ENCODE measurements around the gene DNAH9.

DNAH9 gene

DNA sequence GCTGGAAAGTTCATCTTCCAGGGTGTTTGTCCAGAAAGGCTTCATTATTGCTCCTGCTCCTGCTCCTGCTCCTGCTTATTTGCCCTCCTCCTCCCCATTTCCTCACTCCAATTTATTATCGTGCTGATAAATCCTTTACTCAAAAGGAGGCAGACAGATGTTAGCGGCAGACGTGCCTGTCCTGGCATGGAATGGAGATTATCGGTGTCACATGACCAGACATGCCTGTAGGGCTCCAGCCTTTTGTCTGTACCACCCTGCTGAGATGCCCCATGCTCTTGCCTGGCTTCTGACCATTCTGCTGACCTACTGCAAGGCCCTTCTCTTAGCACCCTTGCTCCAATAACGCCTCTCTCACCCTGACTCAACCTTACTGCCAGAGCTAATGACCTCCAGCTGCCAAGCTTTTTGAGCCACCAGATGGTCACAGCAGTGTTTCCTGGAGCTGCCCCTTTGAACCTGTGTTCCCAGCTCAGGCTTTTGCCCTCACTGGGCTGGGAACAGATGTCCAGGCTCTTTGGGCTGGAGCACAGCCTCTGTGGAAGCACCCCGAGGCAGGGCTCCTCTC, 12.8 kb downstream of the DNAH9 start:
- H3K4me3 ChIP-seq (ENCODE audit: low read length), result no peak overlapping the region
- H3K4me1 ChIP-seq (ENCODE audit: control insufficient read depth, low read depth, low read length), result no peaks in the 10 kb centered on the region
- no peaks in the 10 kb centered on the region for H3K27me3 ChIP-seq (ENCODE audit: control insufficient read depth, insufficient read depth, low read length)
- no peaks in the 10 kb centered on the region for H3K9me3 ChIP-seq (ENCODE audit: control insufficient read depth, low read depth, low read length)
- H3K27ac ChIP-seq (ENCODE audit: low read length), result no peak overlapping the region
- no peak overlapping the region for H3K9ac ChIP-seq (ENCODE audit: low read length)
- no peaks in the 10 kb centered on the region for H3K36me3 ChIP-seq (ENCODE audit: control insufficient read depth, low read depth, low read length)

DNA sequence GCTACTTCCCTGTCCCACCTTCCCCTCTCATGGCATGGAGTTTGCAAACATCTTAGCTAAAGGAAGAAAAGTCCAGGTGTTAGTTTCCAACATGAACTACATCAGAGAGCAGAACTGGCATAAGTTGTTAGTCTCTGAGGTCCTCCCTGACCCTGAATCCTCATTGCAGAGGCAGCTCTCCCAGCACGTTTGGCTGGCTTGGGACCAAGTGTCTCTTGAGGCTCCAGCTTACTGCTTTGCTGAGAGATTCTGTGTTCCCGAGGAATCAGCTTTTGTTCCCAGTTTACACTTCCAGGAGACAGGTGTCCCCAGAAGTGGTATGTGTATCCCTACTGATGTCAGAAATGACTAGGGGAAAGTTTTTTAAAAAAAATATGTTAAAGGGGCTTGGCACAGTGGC, 14.7 kb downstream of the DNAH9 start:
- no peaks in the 10 kb centered on the region for H3K4me1 ChIP-seq (ENCODE audit: control insufficient read depth, low read depth, low read length)
- H3K9ac ChIP-seq (ENCODE audit: low read length), result no peak overlapping the region
- no peaks in the 10 kb centered on the region for H3K27me3 ChIP-seq (ENCODE audit: control insufficient read depth, insufficient read depth, low read length)
- no peak overlapping the region for H3K27ac ChIP-seq (ENCODE audit: low read length)
- H3K4me3 ChIP-seq (ENCODE audit: low read length), result no peak overlapping the region
- no peaks in the 10 kb centered on the region for H3K36me3 ChIP-seq (ENCODE audit: control insufficient read depth, low read depth, low read length)
- H3K9me3 ChIP-seq (ENCODE audit: control insufficient read depth, low read depth, low read length), result no peaks in the 10 kb centered on the region

DNA sequence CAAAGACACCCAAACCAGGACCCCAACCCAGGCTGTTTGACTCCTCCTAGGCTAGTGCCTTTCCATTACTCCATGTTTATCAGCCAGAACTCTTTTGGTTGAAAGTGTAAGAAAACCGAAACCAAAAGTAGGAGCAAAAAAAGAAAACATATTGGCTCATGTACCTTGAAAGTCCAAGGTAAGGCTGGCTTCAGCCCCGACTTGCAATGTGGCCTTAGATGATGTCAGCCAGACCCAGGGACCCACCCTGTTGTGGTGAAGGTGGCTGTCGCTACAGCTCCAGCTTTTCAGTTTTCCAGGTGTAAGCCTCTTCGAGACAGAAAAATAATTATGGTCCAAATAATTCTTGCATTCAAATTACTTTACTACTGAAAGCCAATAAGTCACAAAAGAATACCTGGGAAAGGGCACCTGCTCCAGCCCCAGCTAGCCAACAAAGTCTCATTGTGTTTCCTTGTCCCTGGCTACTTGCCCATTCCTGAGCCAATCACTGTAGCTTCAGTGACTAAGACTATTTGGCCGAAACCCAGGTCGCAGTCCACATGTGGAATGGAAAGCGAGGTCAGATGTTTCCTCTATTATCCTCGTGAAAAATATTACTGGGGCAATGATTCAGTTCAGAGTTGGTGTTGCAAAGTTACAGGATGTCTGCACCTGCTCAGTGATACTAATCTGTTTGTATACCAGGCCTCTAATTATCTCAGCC, 20.7 kb downstream of the DNAH9 start:
- Histone ChIP-seq H3K27me3 (ENCODE audit: control insufficient read depth, insufficient read depth, low read length) (no peaks in the 10 kb centered on the region), H3K4me3 (ENCODE audit: low read length) (no peak overlapping the region), H3K27ac (ENCODE audit: low read length) (no peak overlapping the region), H3K9ac (ENCODE audit: low read length) (no peak overlapping the region), H3K9me3 (ENCODE audit: control insufficient read depth, low read depth, low read length) (no peaks in the 10 kb centered on the region), H3K4me1 (ENCODE audit: control insufficient read depth, low read depth, low read length) (no peaks in the 10 kb centered on the region), H3K36me3 (ENCODE audit: control insufficient read depth, low read depth, low read length) (no peaks in the 10 kb centered on the region)

DNA sequence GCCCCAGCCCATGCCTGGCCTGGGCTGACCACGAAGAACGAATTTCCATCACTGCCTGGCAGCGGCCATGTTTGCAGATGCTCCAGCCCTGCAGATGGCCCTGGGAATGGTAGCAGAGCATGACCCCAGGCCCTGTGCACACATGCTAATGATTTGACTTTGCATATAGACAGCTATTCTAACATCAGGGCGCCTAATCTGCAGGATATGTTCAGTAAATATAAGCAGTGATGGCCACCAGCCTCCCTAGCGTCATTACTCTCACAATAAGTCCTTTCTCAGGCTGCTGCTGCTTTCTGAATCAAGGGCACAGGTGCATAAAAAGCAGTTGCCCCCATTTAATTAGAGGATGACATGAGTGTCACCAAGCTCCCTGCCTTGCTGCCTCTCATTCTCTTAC, 24.2 kb downstream of the DNAH9 start:
- H3K27me3 ChIP-seq (ENCODE audit: control insufficient read depth, insufficient read depth, low read length), result no peaks in the 10 kb centered on the region
- no peaks in the 10 kb centered on the region for H3K4me1 ChIP-seq (ENCODE audit: control insufficient read depth, low read depth, low read length)
- no peak overlapping the region for H3K9ac ChIP-seq (ENCODE audit: low read length)
- H3K36me3 ChIP-seq (ENCODE audit: control insufficient read depth, low read depth, low read length), result no peaks in the 10 kb centered on the region
- no peak overlapping the region for H3K4me3 ChIP-seq (ENCODE audit: low read length)
- no peaks in the 10 kb centered on the region for H3K9me3 ChIP-seq (ENCODE audit: control insufficient read depth, low read depth, low read length)
- no peak overlapping the region for H3K27ac ChIP-seq (ENCODE audit: low read length)

DNA sequence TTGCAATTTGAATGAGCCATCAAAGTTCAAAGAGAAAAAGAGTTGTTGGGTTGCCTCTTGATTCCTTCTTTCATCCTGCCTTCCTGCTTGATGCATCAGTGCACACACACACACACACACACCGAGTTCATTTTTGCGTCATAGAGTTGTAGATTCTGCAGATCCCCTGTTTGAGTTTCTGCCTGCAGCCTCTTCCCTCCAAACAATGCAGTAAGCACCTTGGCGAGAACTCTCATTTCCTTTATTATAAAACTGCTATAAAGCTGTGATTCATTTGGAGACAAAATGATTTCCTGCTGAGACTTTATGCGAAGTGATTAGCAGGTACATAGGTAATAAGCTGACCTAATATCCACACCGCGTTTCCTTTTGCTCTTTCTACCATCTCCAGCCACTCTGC, 26.7 kb downstream of the DNAH9 start:
- no peak overlapping the region for H3K4me3 ChIP-seq (ENCODE audit: low read length)
- no peak overlapping the region for H3K27ac ChIP-seq (ENCODE audit: low read length)
- H3K4me1 ChIP-seq (ENCODE audit: control insufficient read depth, low read depth, low read length), result no peaks in the 10 kb centered on the region
- no peaks in the 10 kb centered on the region for H3K27me3 ChIP-seq (ENCODE audit: control insufficient read depth, insufficient read depth, low read length)
- no peaks in the 10 kb centered on the region for H3K9me3 ChIP-seq (ENCODE audit: control insufficient read depth, low read depth, low read length)
- no peak overlapping the region for H3K9ac ChIP-seq (ENCODE audit: low read length)
- H3K36me3 ChIP-seq (ENCODE audit: control insufficient read depth, low read depth, low read length), result no peaks in the 10 kb centered on the region

DNA sequence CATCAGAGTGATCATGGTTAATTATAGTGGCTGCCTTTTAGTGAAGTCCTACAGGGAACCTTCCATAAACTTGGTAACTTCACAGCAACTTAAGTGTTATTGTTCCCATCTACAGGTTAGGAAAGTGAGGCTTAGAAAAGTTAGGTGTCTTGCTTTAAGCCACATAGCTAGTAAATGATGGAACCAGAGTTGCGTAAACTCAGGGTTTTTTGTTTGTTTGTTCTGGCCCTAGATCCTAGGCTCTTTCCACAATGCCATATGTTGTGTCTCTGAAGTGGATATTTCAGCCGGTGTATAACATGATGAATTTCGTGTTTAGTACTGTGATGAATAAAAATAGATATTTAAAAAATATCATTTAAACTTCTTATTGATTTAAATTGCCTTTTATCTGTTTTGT, 27.6 kb downstream of the DNAH9 start:
- no peaks in the 10 kb centered on the region for H3K9me3 ChIP-seq (ENCODE audit: control insufficient read depth, low read depth, low read length)
- H3K4me1 ChIP-seq (ENCODE audit: control insufficient read depth, low read depth, low read length), result no peaks in the 10 kb centered on the region
- H3K9ac ChIP-seq (ENCODE audit: low read length), result no peak overlapping the region
- no peaks in the 10 kb centered on the region for H3K36me3 ChIP-seq (ENCODE audit: control insufficient read depth, low read depth, low read length)
- no peak overlapping the region for H3K4me3 ChIP-seq (ENCODE audit: low read length)
- no peak overlapping the region for H3K27ac ChIP-seq (ENCODE audit: low read length)
- no peaks in the 10 kb centered on the region for H3K27me3 ChIP-seq (ENCODE audit: control insufficient read depth, insufficient read depth, low read length)

DNA sequence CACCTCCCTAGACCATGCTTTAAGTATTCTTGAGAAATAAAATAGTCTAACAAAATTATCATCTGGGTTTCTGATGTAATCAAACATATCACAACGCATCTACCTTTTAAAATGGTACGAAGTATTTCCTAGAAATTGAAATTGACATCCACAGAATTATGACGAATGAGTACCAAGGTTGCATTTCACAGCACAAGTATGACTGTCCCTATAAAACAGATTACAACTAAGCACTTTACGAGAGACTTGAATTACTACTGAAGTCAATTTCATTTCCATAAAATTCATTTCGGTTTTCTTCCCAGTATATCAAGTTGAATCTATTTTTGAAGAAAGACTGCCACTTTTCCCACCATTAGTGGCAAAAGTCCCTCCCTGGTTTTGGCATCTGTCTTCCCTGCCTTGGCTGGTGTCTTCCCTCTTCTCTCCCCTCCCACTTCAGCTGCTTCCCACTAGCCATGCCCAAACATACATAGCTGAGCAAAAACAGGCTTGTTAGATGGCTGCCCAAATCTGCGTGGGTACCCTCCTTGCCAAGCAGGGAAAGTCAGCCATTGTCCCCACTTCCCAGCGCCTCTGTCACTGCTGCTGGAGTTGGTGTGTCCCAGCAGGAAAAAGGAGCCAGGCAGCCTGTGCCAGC, 29.2 kb downstream of the DNAH9 start:
- no peak overlapping the region for H3K4me3 ChIP-seq (ENCODE audit: low read length)
- H3K36me3 ChIP-seq (ENCODE audit: control insufficient read depth, low read depth, low read length), result no peaks in the 10 kb centered on the region
- no peaks in the 10 kb centered on the region for H3K4me1 ChIP-seq (ENCODE audit: control insufficient read depth, low read depth, low read length)
- H3K9ac ChIP-seq (ENCODE audit: low read length), result no peak overlapping the region
- H3K27me3 ChIP-seq (ENCODE audit: control insufficient read depth, insufficient read depth, low read length), result no peaks in the 10 kb centered on the region
- no peak overlapping the region for H3K27ac ChIP-seq (ENCODE audit: low read length)
- no peaks in the 10 kb centered on the region for H3K9me3 ChIP-seq (ENCODE audit: control insufficient read depth, low read depth, low read length)

DNA sequence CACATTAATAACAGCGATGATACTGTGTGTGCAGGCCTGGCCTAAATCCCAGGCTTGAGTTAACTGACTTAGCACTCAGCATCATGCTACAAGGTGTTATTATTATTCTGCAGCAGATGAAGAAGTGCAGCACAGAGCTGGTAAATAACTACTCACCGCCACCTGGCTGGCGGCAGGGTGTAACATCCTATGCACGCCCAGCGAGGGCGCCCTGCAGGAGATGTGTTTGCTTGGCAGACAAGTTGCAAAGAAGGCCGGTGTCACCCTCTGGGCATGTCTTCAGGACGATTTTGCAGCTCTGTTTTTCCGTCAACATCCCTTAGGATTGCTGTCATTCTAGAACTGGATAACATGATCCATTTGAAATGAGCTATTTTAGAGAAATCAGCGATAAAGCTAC, 30.1 kb downstream of the DNAH9 start:
- no peaks in the 10 kb centered on the region for H3K36me3 ChIP-seq (ENCODE audit: control insufficient read depth, low read depth, low read length)
- H3K4me3 ChIP-seq (ENCODE audit: low read length), result no peak overlapping the region
- H3K27me3 ChIP-seq (ENCODE audit: control insufficient read depth, insufficient read depth, low read length), result no peaks in the 10 kb centered on the region
- no peaks in the 10 kb centered on the region for H3K4me1 ChIP-seq (ENCODE audit: control insufficient read depth, low read depth, low read length)
- no peaks in the 10 kb centered on the region for H3K9me3 ChIP-seq (ENCODE audit: control insufficient read depth, low read depth, low read length)
- no peak overlapping the region for H3K9ac ChIP-seq (ENCODE audit: low read length)
- no peak overlapping the region for H3K27ac ChIP-seq (ENCODE audit: low read length)

DNA sequence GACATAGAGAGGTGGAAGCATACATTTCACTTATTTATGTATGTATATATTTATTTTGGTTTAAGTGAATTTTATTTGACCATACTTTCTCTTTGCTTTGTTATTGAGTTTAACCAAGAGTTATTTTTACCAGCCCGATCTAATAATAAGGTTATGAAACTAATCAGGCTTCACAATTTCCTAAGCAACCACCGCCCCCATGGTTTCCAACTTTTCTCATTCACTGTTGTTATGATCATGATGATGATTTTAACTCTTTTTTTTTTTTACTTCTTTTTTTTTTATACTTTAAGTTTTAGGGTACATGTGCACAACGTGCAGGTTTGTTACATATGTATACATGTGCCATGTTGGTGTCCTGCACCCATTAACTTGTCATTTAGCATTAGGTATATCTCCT, 30.6 kb downstream of the DNAH9 start:
- Histone ChIP-seq H3K4me3 (ENCODE audit: low read length) (no peak overlapping the region), H3K36me3 (ENCODE audit: control insufficient read depth, low read depth, low read length) (no peaks in the 10 kb centered on the region), H3K27ac (ENCODE audit: low read length) (no peak overlapping the region), H3K27me3 (ENCODE audit: control insufficient read depth, insufficient read depth, low read length) (no peaks in the 10 kb centered on the region), H3K9me3 (ENCODE audit: control insufficient read depth, low read depth, low read length) (no peaks in the 10 kb centered on the region), H3K4me1 (ENCODE audit: control insufficient read depth, low read depth, low read length) (no peaks in the 10 kb centered on the region), H3K9ac (ENCODE audit: low read length) (no peak overlapping the region)

DNA sequence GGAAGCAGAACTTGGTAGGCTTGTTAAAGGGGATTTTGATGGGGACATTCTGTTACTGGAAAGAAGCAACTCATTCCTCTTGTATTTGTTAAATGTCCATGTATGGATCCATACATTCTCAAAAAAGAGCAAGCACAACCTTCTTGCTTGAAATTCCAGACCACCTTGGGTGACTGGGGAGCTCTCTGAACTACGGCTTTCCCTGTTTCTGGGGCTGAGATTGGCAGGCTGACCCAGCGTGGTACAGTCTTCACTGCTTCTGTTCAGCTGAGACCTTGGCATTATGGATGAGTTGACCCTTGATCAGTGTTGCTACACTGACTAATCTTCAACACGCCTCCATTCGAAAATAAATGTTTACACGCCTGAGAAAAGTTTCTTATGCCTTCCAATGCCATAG, 38.5 kb downstream of the DNAH9 start:
- Histone ChIP-seq H3K4me3 (ENCODE audit: low read length) (no peak overlapping the region), H3K9me3 (ENCODE audit: control insufficient read depth, low read depth, low read length) (no peaks in the 10 kb centered on the region), H3K4me1 (ENCODE audit: control insufficient read depth, low read depth, low read length) (no peaks in the 10 kb centered on the region), H3K9ac (ENCODE audit: low read length) (no peak overlapping the region), H3K36me3 (ENCODE audit: control insufficient read depth, low read depth, low read length) (no peaks in the 10 kb centered on the region), H3K27me3 (ENCODE audit: control insufficient read depth, insufficient read depth, low read length) (no peaks in the 10 kb centered on the region), H3K27ac (ENCODE audit: low read length) (no peak overlapping the region)

DNA sequence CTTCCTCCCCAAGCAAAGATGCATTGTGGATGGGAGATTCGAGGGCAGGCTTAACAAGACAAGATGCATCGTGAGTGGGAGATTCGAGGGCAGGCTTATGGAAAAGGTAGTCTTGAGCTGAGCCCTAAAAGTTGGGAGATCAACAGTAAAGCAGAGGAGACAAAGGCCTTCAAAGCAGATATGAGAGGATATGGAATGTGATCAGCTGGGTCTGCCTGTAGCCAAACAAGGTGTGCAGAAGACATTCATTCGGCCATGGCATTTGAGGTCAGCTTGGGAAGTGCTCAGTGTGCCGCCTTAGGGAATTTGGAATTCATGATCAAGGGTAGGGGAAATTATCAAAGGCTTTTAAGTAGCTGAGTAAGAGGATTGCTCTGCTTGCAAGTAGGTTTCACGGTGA, 39.5 kb downstream of the DNAH9 start:
- H3K27ac ChIP-seq (ENCODE audit: low read length), result no peak overlapping the region
- H3K4me1 ChIP-seq (ENCODE audit: control insufficient read depth, low read depth, low read length), result no peaks in the 10 kb centered on the region
- H3K9ac ChIP-seq (ENCODE audit: low read length), result no peak overlapping the region
- H3K4me3 ChIP-seq (ENCODE audit: low read length), result no peak overlapping the region
- H3K27me3 ChIP-seq (ENCODE audit: control insufficient read depth, insufficient read depth, low read length), result no peaks in the 10 kb centered on the region
- H3K9me3 ChIP-seq (ENCODE audit: control insufficient read depth, low read depth, low read length), result no peaks in the 10 kb centered on the region
- H3K36me3 ChIP-seq (ENCODE audit: control insufficient read depth, low read depth, low read length), result no peaks in the 10 kb centered on the region

DNA sequence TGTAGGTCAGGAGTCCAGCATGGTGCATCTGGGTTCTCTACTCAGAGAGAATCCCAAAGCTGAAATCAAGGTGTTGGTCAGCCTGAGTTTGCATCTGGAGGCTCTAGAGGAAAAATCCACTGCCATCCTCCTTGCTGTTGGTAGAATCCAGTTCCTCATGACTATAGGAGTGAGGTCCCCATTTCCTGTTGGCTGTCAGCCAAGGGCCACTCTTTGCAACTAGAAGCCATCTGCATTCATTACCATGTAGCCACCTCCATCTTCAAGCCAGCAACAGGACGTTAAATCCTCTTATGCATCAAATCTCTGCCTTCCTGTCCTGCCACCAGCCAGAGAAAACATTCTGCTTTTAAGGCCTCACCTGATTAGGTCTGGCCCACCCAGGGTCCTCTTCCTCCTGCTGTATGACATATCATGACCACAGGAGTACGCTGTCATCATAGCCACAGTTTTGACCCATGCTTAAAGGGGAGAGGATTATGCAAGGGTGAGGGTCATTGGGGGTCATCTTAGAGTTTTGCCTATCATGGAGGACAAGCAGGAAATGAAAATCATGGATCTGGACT, 40.5 kb downstream of the DNAH9 start:
- Histone ChIP-seq H3K27me3 (ENCODE audit: control insufficient read depth, insufficient read depth, low read length) (no peaks in the 10 kb centered on the region), H3K36me3 (ENCODE audit: control insufficient read depth, low read depth, low read length) (no peaks in the 10 kb centered on the region), H3K9ac (ENCODE audit: low read length) (no peak overlapping the region), H3K9me3 (ENCODE audit: control insufficient read depth, low read depth, low read length) (no peaks in the 10 kb centered on the region), H3K4me1 (ENCODE audit: control insufficient read depth, low read depth, low read length) (no peaks in the 10 kb centered on the region), H3K4me3 (ENCODE audit: low read length) (no peak overlapping the region), H3K27ac (ENCODE audit: low read length) (no peak overlapping the region)
